ENCODE measurements around the gene IL32.
A peak's percentile ranks its signal among the peaks of the same experiment; 100 is the strongest.
"Not testable (repeated sequence)": the region's sequence is repeated elsewhere in the genome, so short reads cannot be mapped to it uniquely, and the experiment has no call there.

Gene IL32

DNA sequence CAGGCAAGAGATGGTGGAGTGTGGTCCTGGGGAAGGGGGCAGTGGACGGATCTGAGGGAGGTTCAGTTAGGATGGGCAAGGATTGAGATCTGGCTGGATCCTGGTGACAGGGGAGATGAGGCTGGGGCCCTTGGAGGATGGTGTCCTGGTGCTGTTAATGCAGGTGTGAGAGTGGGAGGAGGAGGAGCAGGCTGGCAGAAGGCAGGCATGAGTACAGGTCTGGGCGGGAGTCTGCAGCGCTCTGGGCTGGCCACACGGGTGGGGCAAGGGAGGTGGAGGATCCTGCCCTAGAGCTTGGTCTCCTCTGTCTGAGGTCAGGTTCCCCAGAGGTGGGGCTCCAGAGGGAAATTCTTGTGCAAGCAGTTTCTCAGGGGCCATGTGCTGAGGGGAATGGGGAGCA, 6.7 kb downstream of the IL32 start:
- not testable (repeated sequence) for DNase-seq

DNA sequence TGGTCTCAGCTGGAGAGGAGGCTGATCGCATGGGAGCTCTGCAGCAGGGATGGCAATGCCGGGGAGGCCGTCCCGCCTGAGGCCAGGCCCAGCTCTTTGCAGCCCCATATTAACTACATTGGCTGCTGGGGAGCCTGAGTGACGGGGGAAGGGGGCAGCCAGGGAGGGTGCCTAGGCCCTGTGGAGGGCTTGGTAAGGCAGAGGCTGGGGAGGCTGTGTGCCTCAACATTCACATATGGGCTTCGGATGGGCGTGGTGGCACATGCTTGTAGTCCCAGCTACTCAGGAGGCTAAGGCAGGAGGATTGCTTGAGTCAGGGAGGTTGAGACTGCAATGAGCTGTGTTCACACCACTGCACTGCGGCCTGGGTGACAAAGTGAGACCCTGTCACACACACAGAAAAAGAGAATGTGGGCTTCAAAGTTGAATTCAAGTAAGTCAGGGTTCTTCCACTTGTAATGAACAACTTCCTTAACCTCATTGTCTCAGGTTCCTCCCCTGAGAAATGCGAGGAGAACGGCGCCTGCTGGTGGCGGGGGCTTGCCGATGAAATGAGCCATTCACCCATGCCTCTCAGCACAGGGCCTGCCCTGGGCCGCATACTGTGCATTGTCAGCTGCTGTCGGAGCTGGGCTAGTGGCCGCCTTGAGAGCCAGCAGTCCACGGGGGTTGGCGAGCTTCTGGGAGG, 7.3 kb downstream of the IL32 start:
- DNase-seq, result not testable (repeated sequence)

- no peak for DNase-seq
These were observed 8.0 kb downstream of the IL32 start for GRCh38 chr16:3073448-3073847.

DNA sequence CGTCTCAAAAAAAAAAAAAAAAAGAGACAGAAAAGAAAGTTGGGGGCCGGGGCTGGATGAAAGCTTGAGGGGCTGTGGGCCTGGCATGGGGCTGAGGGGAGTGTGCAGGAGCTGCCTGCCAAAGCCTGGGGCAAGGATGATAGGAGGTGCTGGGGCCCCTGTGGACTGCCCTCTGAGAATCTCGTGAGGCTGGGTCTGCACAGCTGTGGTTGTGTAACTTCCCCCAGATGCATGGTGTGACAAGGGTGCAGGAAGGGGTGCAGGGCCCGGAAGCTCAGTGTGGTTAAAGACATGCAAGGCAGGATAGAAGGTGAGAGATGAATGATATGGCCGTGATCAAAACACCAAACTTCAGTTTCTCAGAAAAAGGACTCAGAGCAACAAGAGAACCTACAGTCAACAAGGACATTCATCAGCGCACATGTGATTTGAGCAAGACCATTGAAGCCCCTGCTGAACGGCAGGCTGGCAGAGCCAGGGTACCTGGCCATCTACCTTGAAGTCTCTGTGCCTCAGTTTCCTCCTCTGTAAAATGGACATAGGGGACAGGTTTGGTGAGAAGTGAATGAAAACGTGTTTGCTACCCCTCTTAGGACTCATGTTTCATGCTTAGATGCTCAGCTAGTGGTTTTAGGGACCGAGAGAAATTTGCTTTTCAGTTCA, 9.6 kb downstream of the IL32 start:
- DNase-seq, result peak; percentile 71

DNA sequence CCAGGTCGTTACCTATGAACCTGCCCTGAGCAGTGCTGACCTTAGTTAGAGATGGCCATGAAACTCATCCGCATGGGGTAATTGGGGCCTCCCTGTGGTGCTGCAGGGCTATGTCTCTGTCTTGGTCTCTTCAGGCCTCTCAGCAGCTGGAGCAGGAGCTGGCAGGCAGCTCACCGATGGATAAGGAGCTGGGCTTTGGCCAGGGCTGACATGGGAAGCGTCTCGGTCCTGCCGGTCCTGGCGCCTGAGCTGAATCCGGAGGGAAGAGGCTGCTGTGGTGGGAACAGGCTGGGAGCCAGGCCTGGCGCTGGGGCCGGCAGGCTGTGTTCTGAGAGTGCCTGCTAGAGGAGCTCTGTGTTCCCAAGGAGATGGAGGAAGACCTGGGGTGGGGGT, 10.1 kb downstream of the IL32 start:
- DNase-seq, result no peak

GRCh38 chr16:3075946-3076345, 10.5 kb downstream of the IL32 start:
- DNase-seq, result not testable (repeated sequence)

GRCh38 chr16:3076577-3076976, 11.1 kb downstream of the IL32 start:
- DNase-seq, result no peak

- no peak for DNase-seq
These were observed 14.6 kb downstream of the IL32 start for GRCh38 chr16:3080024-3080423.

GRCh38 chr16:3081957-3082356, 16.5 kb downstream of the IL32 start:
- not testable (repeated sequence) for DNase-seq

- DNase-seq, result not testable (repeated sequence)
These were observed 18.0 kb downstream of the IL32 start for GRCh38 chr16:3083408-3083807.

GRCh38 chr16:3084491-3084890, 19.1 kb downstream of the IL32 start:
- DNase-seq, result no peak

DNA sequence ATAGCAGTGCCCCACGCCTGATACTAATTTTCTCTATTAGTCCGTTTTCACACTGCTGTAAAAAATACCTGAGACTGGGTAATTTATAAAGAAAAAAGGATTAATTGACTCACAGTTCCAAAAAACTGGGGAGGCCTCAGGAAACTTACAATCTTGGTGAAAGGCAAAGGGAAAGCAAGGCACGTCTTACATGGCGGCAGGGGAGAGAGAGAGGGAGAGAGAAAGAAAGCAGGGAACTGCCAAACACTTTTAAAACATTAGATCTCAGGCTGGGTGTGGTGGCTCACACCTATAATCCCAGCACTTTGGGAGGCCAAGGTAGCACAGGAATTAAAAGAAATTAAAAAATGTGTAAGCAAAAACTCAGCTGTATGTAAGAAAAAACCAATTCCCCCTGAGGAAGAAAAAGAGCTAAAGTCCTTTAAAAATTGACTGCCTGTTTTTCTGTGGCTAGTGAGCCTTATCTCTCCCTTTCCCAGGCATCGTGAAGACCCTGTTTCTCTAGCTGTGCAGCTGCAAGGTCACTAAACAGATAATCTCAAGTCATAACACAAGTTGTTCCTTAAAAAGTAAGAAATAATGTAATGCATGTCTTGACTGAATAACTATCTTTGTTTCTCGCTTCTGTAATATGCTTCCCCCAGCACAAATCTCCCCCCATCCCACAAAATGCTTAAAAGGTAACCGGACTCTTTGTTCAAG, 19.7 kb downstream of the IL32 start:
- DNase-seq, result no peak

DNA sequence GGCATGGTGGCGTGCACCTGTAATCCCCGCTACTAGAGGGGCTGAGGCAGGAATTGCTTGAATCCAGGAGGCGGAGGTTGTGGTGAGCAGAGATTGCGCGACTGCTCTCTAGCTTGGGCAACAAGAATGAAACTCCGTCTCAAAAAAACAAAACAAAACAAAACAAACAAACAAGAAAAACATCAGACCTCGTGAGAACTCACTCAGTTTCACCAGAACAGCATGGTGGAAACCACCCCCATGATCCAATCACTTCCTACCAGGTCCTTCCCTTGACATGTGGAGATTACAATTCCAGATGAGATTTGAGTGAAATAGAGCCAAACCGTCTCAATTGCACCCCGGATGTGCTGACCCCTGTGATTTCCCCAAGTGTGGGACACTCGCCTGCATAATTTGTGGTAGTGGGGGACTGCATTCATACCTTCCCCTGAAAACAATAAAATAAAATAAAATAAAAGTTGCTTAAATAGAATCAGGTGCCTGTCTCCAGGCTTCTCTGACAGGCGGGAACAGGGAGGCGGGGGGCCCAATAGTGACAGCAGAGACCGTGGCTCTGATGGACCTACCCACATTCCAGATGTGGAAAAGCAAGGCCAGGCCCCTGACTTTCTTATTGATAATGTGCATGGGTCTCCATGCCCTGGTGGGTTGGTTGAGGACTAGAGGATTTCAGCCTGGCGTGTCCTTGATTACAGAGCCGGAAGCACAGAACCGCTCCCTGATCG, 20.6 kb downstream of the IL32 start:
- no peak for DNase-seq

GRCh38 chr16:3086596-3087242, 21.3 kb downstream of the IL32 start:
- no peak for DNase-seq

DNA sequence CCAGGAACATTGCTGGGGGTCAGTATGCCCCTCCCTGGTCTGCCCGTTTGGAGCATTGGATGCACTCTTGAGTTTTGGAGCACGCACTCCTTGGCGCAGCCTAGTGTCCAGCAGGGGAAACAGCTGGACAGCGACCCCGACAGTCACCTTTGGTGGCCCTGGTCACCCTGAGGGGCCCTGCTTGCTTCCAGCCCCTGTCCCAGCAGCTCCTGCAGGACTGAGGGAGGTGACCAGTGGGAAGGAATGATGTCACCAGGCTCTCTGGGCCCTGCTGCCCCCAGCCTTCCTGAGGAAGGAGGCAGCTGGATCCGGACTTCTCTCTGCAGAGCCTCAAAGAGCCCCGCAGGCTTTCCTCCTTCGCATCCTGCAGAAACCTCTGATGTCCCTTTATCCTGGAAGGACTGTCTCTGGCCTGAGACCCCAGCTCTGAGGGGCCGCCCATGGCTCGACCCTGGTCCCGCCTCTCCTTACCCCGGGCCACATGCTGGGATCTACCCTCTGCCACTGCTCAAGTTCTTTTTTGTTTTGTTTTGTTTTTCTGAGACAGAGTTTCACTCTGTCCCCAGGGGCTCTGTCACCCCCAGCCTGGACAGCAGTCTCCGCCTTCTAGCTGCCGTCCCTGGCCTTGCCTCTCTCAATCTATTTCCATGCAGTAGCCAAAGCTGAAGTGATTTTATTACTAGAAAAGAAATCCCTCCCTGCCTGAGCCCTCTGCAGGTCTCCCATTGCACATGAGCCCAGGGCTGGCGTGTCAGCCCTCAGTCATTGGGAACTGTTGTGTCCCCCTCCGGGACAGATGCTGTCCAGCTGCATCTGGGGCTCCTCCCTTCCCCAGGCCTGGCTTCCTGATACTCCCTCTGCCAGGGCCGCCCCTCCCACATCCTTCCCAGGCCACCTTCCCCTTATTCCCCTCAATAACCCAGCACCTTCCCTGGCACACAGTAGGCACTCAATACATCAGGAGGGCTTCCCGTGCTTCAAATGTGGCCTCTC, 22.1 kb downstream of the IL32 start:
- DNase-seq, result no peak

- DNase-seq, result no peak
These were observed 23.0 kb downstream of the IL32 start for GRCh38 chr16:3088450-3088849.

GRCh38 chr16:3088925-3089716, 23.7 kb downstream of the IL32 start:
- DNase-seq, result no peak

DNA sequence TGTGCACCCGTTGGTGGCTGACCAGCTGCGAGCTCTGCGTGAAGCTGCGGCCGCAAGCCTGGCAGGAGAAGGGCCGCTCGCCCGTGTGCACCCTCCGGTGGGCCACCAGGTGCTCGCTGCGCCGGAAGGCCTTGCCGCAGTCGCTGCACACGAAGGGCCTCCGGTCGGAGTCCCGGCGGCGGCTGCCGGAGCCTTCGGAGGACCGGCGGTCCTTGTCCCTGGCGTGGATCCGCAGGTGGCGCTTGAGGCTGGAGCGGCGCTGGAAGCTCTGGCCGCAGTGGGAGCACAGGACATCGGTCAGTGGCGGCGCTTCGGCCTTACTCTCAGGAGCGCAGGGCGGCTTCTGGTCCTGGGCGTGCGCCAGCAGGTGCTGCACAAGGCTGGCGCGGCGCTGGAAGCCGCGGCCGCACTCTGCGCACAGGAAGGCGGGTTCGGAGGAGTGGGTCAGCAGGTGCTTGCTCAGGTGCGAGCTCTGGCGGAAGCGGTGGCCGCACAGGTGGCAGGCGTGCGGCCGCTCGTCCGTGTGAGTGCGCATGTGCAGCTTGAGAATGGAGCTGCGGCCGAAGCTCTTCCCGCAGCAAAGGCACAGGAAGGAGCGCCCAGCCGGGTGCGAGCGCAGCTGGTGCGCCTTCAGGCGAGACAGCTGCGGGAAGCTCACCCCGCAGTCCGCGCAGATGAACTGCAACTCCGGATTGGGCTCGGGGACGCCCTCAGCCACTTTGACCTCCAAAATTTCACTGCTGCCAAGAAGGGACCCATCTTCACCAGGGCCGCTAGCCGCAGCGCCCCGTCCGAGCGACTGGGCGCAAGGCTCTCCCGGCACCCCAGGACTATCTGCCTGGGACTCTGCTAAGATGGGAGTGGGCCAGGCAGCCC, 24.5 kb downstream of the IL32 start:
- DNase-seq, result no peak

DNA sequence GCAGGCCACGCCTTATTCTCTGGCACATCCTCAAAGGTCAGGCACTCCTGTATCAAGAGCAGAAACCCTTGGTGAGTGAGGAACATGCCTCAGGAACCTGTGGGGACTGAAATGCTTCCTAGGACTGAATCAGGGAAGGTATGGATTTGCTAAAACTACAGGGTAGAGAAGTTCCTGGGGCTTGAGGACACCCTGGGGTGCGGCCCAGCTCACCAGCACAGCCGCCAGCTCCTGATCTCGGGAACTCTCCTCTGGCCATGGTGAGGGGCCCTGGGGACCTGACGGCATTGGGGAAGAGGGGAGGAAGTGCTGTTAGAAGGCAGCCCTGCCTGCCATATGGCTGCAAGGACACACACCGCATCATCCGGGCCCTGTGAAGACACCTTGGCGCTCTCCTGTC, 26.1 kb downstream of the IL32 start:
- DNase-seq, result no peak

DNA sequence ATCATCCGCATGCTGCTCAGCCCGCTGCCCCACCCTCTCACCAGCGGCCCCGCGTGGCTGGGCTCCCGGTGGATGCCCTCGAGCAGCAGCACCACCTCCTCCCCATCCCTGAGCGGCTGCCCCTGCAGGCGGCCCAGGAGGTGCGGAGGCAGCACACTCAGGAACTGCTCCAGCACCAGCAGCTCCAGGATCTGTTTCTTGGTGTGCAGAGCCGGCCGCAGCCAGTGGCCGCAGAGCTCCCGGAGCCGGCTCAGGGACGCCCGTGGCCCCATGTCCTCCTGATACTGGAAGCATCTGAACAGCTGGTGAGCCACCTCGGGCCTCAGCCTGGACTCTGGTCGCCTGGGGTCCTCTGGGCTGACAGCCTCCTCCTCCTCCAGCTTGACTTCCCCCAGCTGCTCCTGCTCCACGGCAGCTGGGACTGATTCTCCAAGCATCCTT, 27.1 kb downstream of the IL32 start:
- no peak for DNase-seq

Measured in T-helper 9 cell (primary cell).